ENCODE data around the gene KCNK10. TPM values are rescaled to one million over a fixed set of nuclear protein-coding genes. Genes with fewer than 3 reads are reported as not detected.

KCNK10 gene
- polyA plus RNA-seq, 2 of the 4 experiments (the other 2 are of a cell fraction), result not detected

DNA sequence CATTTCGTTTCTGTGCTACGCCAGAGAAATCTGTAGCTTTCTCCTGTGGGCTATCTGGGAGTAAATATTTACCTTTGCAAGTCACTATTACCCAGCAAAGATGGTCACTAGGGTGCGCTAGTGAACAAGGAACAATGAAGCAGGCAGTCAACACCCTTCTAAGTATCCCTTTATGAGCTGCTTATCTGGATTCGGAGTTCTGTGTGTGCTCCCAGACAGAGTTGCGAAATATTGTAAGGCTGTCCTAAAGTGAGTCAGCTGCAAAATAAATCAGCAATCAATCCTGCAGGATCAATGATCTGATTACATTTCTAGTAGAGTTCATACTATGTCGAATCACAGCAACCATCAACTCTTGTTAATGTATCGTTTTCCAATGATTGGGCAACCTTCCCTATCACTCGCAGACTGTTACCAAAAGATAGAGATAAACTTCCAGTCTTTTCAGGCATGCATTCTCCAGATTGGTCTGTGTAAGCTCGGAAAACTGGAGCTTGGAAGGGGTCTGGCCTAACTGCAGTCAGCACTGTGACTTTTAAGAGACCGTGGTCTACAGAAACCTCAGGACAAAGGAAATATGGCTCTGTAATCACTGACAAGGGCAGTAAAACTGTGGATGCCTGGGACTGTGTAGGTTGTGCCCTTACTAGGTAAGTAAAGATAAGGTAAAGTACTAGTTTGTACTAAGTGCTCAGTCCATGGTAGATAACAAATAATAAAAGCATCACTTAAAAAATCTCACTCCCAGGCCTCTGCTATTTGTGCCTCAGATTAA lies 133.5 kb downstream of the KCNK10 start:
- CTCF ChIA-PET, result interaction anchor here (0.6 to 5.1 kb wide), 45 partner anchors 9 to 1364 kb away, joined by 3 to 76 read pairs (median 5); partner anchors contain the start of gene SPATA7
- peak; percentile 74 for FAIRE-seq
- DNase-seq (ENCODE audit: low read depth in 1 of 2, low spot score in 1 of 2), result peak; percentile 67 to 87
- peaks cover 4% of the 10 kb centered on the region; the same call in 1 of the 3 replicates for H3K4me1 ChIP-seq
- H3K4me3 ChIP-seq, result no peak overlapping the region
- TF ChIP-seq CTCF (IDR thresholded peaks at IDR 0.05), result peak; percentile 74
- TF ChIP-seq SMC3 (IDR thresholded peaks at IDR 0.05), result peak; percentile 66
- TF ChIP-seq CEBPB (IDR thresholded peaks at IDR 0.05), result peak in 1 of 2 experiments; percentile 83; a peak in 2 of 4 replicates
- TF ChIP-seq SREBF2 (IDR thresholded peaks at IDR 0.05), result no peak
- peak; percentile 78 to 81 for TF ChIP-seq RAD21 (conservative IDR thresholded peaks at IDR 0.05 in 1 of 2, IDR thresholded peaks at IDR 0.05 in 1 of 2)
- TF ChIP-seq HOXA7 (CRISPR knock-in tag; IDR thresholded peaks at IDR 0.05), result no peak
- POLR2A ChIA-PET, result no interaction called here
- H3K9me3 ChIP-seq, result no peaks in the 10 kb centered on the region
- 36% methylated on average over 10 of the region's 10 CpGs for WGBS (ENCODE audit: missing lambda C conversion rate)
- H3K27ac ChIP-seq, result no peak overlapping the region
- peak; percentile 90 to 98 for ATAC-seq
- peak overlapping the region; percentile 68 for H3K4me2 ChIP-seq

DNA sequence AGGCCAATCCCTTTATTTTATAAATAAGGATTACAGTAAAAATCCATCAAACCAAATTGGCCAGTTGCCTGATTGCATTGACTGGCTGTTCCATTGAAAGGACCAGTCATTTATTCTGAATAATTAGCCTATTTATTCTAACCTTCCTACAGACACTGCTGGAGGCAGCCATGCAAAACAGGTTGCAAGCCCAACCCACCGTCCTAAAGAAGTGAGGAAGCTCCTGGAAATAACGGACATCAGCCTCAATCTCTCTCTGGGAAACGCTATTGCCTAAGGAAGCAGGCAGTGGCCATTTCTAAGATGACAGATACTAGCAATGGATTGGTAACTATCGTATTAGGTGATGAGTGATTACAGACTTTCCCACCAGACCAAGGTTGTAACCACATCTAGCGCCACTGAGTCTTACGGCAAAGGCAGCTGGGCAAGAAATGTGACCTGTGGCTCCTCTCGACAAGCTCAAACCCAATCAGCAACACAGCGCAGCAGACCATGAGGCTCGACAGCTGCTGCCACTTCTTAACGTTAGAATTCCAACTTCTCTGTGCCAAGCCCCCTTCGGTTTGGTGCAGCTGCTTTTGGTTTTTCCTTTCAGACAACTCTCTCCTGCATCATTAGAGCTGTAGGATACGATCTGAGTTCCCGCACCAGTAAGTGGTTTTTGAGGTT lies 134.2 kb downstream of the KCNK10 start:
- Histone ChIP-seq H3K4me3 (no peak overlapping the region), H3K4me2 (peak overlapping the region; percentile 68), H3K4me1 (peaks cover 4% of the 10 kb centered on the region; the same call in 1 of the 3 replicates), H3K27ac (no peak overlapping the region), H3K9me3 (no peaks in the 10 kb centered on the region)
- CTCF ChIA-PET, result interaction anchor here (0.5 to 5.1 kb wide), 43 partner anchors 8 to 1365 kb away, joined by 3 to 76 read pairs (median 5); partner anchors contain the start of gene SPATA7
- peak; percentile 6 to 43; a peak in 4 of 6 replicates for ATAC-seq
- DNase-seq (ENCODE audit: low read depth in 1 of 2, low spot score in 1 of 2), result no peak
- TF ChIP-seq POLR2AphosphoS2 (conservative IDR thresholded peaks at IDR 0.05; ENCODE audit: low read length) (no peak), JUNB (IDR thresholded peaks at IDR 0.05) (no peak), POLR2A (IDR thresholded peaks at IDR 0.05; ENCODE audit: low read length) (0 out of 2 replicates have a peak, but pooled peaks have one; percentile 6), SREBF2 (IDR thresholded peaks at IDR 0.05) (no peak), HDAC2 (IDR thresholded peaks at IDR 0.05) (no peak)
- TF ChIP-seq, protein P1, sequence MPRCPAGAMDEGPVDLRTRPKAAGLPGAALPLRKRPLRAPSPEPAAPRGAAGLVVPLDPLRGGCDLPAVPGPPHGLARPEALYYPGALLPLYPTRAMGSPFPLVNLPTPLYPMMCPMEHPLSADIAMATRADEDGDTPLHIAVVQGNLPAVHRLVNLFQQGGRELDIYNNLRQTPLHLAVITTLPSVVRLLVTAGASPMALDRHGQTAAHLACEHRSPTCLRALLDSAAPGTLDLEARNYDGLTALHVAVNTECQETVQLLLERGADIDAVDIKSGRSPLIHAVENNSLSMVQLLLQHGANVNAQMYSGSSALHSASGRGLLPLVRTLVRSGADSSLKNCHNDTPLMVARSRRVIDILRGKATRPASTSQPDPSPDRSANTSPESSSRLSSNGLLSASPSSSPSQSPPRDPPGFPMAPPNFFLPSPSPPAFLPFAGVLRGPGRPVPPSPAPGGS (IDR thresholded peaks at IDR 0.05), result no peak
- TF ChIP-seq, protein P2, sequence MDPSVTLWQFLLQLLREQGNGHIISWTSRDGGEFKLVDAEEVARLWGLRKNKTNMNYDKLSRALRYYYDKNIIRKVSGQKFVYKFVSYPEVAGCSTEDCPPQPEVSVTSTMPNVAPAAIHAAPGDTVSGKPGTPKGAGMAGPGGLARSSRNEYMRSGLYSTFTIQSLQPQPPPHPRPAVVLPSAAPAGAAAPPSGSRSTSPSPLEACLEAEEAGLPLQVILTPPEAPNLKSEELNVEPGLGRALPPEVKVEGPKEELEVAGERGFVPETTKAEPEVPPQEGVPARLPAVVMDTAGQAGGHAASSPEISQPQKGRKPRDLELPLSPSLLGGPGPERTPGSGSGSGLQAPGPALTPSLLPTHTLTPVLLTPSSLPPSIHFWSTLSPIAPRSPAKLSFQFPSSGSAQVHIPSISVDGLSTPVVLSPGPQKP (IDR thresholded peaks at IDR 0.05; ENCODE audit: low read depth, low read length), result no peak
- WGBS (ENCODE audit: missing lambda C conversion rate), result 38% methylated on average over 13 of the region's 13 CpGs
- no peak for FAIRE-seq
- POLR2A ChIA-PET, result no interaction called here

GRCh38 chr14:88185843-88186242 lies 137.2 kb downstream of the KCNK10 start:
- no peak overlapping the region for H3K4me3 ChIP-seq
- no peaks in the 10 kb centered on the region for H3K9me3 ChIP-seq
- no peak overlapping the region for H3K27ac ChIP-seq
- DNase-seq (ENCODE audit: low read depth in 1 of 2, low spot score in 1 of 2) (no peak), ATAC-seq (no peak), FAIRE-seq (no peak)
- CTCF ChIA-PET, result interaction anchor here (1.9 kb wide), 1 partner anchor 195 kb away, joined by 4 read pairs; no protein-coding TSS in a partner anchor
- H3K4me1 ChIP-seq, result peaks cover 4% of the 10 kb centered on the region; the same call in 1 of the 3 replicates
- POLR2A ChIA-PET, result no interaction called here
- 81% methylated on average over 20 of the region's 22 CpGs for WGBS (ENCODE audit: missing lambda C conversion rate)
- no peak overlapping the region for H3K4me2 ChIP-seq
- no peak for TF ChIP-seq ZSCAN20 (CRISPR knock-in tag; IDR thresholded peaks at IDR 0.05)
- no peak for TF ChIP-seq JUNB (IDR thresholded peaks at IDR 0.05)
- TF ChIP-seq CTCF (IDR thresholded peaks at IDR 0.05), result no peak
- no peak for TF ChIP-seq HEYL (CRISPR knock-in tag; IDR thresholded peaks at IDR 0.05)
- TF ChIP-seq FOSB (CRISPR knock-in tag; IDR thresholded peaks at IDR 0.05), result no peak
- TF ChIP-seq FOXS1 (CRISPR knock-in tag; IDR thresholded peaks at IDR 0.05), result no peak
- TF ChIP-seq NPAS2 (CRISPR knock-in tag; IDR thresholded peaks at IDR 0.05; ENCODE audit: borderline replicate concordance), result no peak
- TF ChIP-seq HOXB13 (CRISPR knock-in tag; IDR thresholded peaks at IDR 0.05; ENCODE audit: low read depth), result no peak
- TF ChIP-seq EHF (CRISPR knock-in tag; IDR thresholded peaks at IDR 0.05), result no peak
- TF ChIP-seq SMC3 (IDR thresholded peaks at IDR 0.05), result no peak
- TF ChIP-seq, protein P3, sequence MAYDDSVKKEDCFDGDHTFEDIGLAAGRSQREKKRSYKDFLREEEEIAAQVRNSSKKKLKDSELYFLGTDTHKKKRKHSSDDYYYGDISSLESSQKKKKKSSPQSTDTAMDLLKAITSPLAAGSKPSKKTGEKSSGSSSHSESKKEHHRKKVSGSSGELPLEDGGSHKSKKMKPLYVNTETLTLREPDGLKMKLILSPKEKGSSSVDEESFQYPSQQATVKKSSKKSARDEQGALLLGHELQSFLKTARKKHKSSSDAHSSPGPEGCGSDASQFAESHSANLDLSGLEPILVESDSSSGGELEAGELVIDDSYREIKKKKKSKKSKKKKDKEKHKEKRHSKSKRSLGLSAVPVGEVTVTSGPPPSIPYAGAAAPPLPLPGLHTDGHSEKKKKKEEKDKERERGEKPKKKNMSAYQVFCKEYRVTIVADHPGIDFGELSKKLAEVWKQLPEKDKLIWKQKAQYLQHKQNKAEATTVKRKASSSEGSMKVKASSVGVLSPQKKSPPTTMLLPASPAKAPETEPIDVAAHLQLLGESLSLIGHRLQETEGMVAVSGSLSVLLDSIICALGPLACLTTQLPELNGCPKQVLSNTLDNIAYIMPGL (CRISPR knock-in tag; IDR thresholded peaks at IDR 0.05; ENCODE audit: borderline replicate concordance), result no peak
- TF ChIP-seq CBX2 (IDR thresholded peaks at IDR 0.05; ENCODE audit: borderline replicate concordance, low read depth), result no peak
- TF ChIP-seq CHD4 (IDR thresholded peaks at IDR 0.05; ENCODE audit: borderline replicate concordance), result no peak
